K562 (cell line): Measurements from ENCODE around the gene CFAP53. TPM values are rescaled to one million over a fixed set of nuclear protein-coding genes. Genes with fewer than 3 reads are reported as not detected.

ENCODE experiments used
- ATAC-seq: fragments of 200-7000 bp; cut with Tn5 transposase; 3 replicates; pipeline ENCODE4 v1.9.1; 2020; ENCODE audit warnings: moderate library complexity
- BruUV-seq: library from RNA; stranded (reverse); fragments of 400-500 nt; replicated peaks from 2 replicates; lab custom pipeline; 2021; lab: Mats Ljungman, UMichigan
- CTCF ChIA-PET: fragments of 300-600 bp; formaldehyde crosslinking; extraction: SDS; loops from one replicate; lab custom pipeline; 2021; ENCODE audit warnings: low intra/inter-chr PET ratio; lab: Yijun Ruan, JAX
- POLR2A ChIA-PET: fragments of 300-600, 350-650 bp; sonication (Branson Sonifier 250); formaldehyde crosslinking; extraction: SDS; loops from one replicate; lab custom pipeline; 2021; ENCODE audit warnings: antibody characterized with exemption, inconsistent platforms; lab: Yijun Ruan, JAX
- DNase-seq, 4 experiments: peaks; one replicate each; pipeline versions ENCODE4 v3.0.0 to v3.0.0-alpha.2; 2011 to 2018; ENCODE audit warnings: low spot score in 3 of 4, mixed read lengths in 3 of 4; ENCODE audit errors: extremely low read depth in 1 of 4
- FAIRE-seq: peaks from 2 replicates; lab custom pipeline; 2011; peaks lifted over from hg19 to GRCh38; lab: Jason Lieb, UNC
- H2AFZ ChIP-seq: 2 replicates; pipeline ENCODE4 v1.6.0; 2011; ENCODE audit warnings: low read depth, low read length, control low read depth, inconsistent platforms
- H3K27ac ChIP-seq: fragments of 200-600 bp; 3 replicates; pipeline ENCODE4 v1.8.0; 2011; ENCODE audit warnings: low read depth, mild to moderate bottlenecking, control low read depth, inconsistent platforms, low read length, moderate library complexity, mixed read lengths; ENCODE audit errors: extremely low read depth
- H3K27me3 ChIP-seq, 2 experiments: fragments of 300-600 bp in 1 of 2; 2 replicates in 1 of 2; 3 replicates in 1 of 2; pipeline versions ENCODE4 v1.6.0 to v1.8.0; 2011; ENCODE audit warnings: inconsistent platforms in 2 of 2, low read length in 2 of 2, mild to moderate bottlenecking in 1 of 2, mixed read lengths in 1 of 2, moderate library complexity in 1 of 2; ENCODE audit not compliant: control insufficient read depth in 2 of 2, insufficient read depth in 2 of 2
- H3K36me3 ChIP-seq: fragments of 300-600 bp; 3 replicates; pipeline ENCODE4 v1.8.0; 2011; ENCODE audit warnings: mild to moderate bottlenecking, low read length, inconsistent platforms; ENCODE audit not compliant: control insufficient read depth, insufficient read depth
- H3K4me1 ChIP-seq, 2 experiments: fragments of 200-600 bp in 1 of 2; replicated peaks in 1 of 2; 2 replicates in 1 of 2; 3 replicates in 1 of 2; pipeline versions ENCODE4 v1.5.1 to v1.8.0; 2011; ENCODE audit warnings: inconsistent platforms in 2 of 2, low read length in 2 of 2, mild to moderate bottlenecking in 1 of 2, mixed read lengths in 1 of 2, moderate library complexity in 1 of 2; ENCODE audit not compliant: control insufficient read depth in 2 of 2, insufficient read depth in 2 of 2
- H3K4me2 ChIP-seq: 2 replicates; pipeline ENCODE4 v1.6.1; 2011; ENCODE audit warnings: low read length, control low read depth, inconsistent platforms, mixed read lengths; ENCODE audit not compliant: insufficient read depth
- H3K4me3 ChIP-seq: fragments of 200-600 bp; sonication (generic), shearing (Covaris generic); 2 replicates; pipeline ENCODE4 v1.5.1; 2016; ENCODE audit warnings: control low read depth, inconsistent platforms
- H3K79me2 ChIP-seq: fragments of 200-600 bp; 3 replicates; pipeline ENCODE4 v1.8.0; 2011; ENCODE audit warnings: low read length, inconsistent platforms; ENCODE audit not compliant: control insufficient read depth, insufficient read depth
- H3K9ac ChIP-seq, 2 experiments: 2 replicates each; pipeline versions ENCODE4 v1.6.0 to v1.6.1; 2011; ENCODE audit warnings: low read depth in 2 of 2, low read length in 2 of 2, control low read depth in 1 of 2, inconsistent platforms in 1 of 2, mild to moderate bottlenecking in 1 of 2, mixed read lengths in 1 of 2; ENCODE audit not compliant: insufficient read depth in 1 of 2
- H3K9me1 ChIP-seq: one replicate; pipeline ENCODE4 v1.6.0; 2011; ENCODE audit warnings: inconsistent platforms, mild to moderate bottlenecking, low read length, moderate library complexity; ENCODE audit not compliant: control insufficient read depth, insufficient read depth
- H3K9me3 ChIP-seq: replicated peaks from 2 replicates; pipeline ENCODE4 v1.5.1; 2011; ENCODE audit warnings: low read depth, low read length, inconsistent platforms; ENCODE audit not compliant: control insufficient read depth, insufficient read depth
- H4K20me1 ChIP-seq: replicated peaks from 2 replicates; pipeline ENCODE4 v1.6.1; 2011; ENCODE audit warnings: low read length, inconsistent platforms, mixed read lengths; ENCODE audit not compliant: control insufficient read depth, insufficient read depth
- ARID2 ChIP-seq: fragments of 450-650 bp; IDR thresholded peaks from 2 replicates; pipeline ENCODE4 v1.6.1; 2017; ENCODE audit warnings: antibody characterized with exemption, mild to moderate bottlenecking
- ATF6 ChIP-seq: sonication (generic); formaldehyde crosslinking; IDR thresholded peaks from 2 replicates; pipeline ENCODE4 v1.4.0; 2020; ENCODE audit warnings: mild to moderate bottlenecking, missing genetic modification reagents
- CEBPB ChIP-seq: fragments of 450-650 bp; IDR thresholded peaks from 2 replicates; pipeline ENCODE4 v1.6.1; 2016; ENCODE audit warnings: missing genetic modification characterization, missing compliant biosample characterization
- HMGXB4 ChIP-seq: sonication (generic); formaldehyde crosslinking; IDR thresholded peaks from 2 replicates; pipeline ENCODE4 v1.8.1; 2023; ENCODE audit warnings: mild to moderate bottlenecking, missing genetic modification reagents
- HNRNPLL ChIP-seq: fragments of 200-400 bp; formaldehyde crosslinking; IDR thresholded peaks from 2 replicates; pipeline ENCODE4 v1.6.1; 2017; ENCODE audit warnings: low read length, low read depth, mild to moderate bottlenecking; ENCODE audit not compliant: poor library complexity, severe bottlenecking
- L3MBTL2 ChIP-seq: fragments of 450-650 bp; IDR thresholded peaks from 2 replicates; pipeline ENCODE4 v1.6.1; 2016; ENCODE audit warnings: mild to moderate bottlenecking, moderate library complexity
- SMARCA5 ChIP-seq: fragments of 450-650 bp; IDR thresholded peaks from 2 replicates; pipeline ENCODE4 v1.6.1; 2016
- SMARCB1 ChIP-seq: IDR thresholded peaks from 2 replicates; pipeline ENCODE4 v1.6.1; 2011; ENCODE audit warnings: improper control_type of control experiment, low read depth; ENCODE audit not compliant: insufficient read length
- SPI1 ChIP-seq: IDR thresholded peaks from 2 replicates; pipeline ENCODE4 v1.6.1; 2011; ENCODE audit warnings: low read depth, low read length, control low read depth, borderline replicate concordance
- TAF7 ChIP-seq: fragments of 450-650 bp; IDR thresholded peaks from 2 replicates; pipeline ENCODE4 v1.6.1; 2016; ENCODE audit warnings: missing genetic modification characterization, missing compliant biosample characterization
- TEAD1 ChIP-seq, 2 experiments: fragments of 450-650 bp in 1 of 2; sonication (generic) in 1 of 2; formaldehyde crosslinking; IDR thresholded peaks; 2 replicates each; pipeline versions ENCODE4 v1.4.0 to v1.8.0; 2020 to 2022; ENCODE audit warnings: mild to moderate bottlenecking in 2 of 2, missing genetic modification reagents in 1 of 2
- ZBTB49 ChIP-seq: sonication (generic); formaldehyde crosslinking; IDR thresholded peaks from 2 replicates; pipeline ENCODE4 v1.8.0; 2022; ENCODE audit warnings: missing genetic modification reagents, mild to moderate bottlenecking, borderline replicate concordance
- ZFP91 ChIP-seq: sonication (generic); formaldehyde crosslinking; IDR thresholded peaks from 2 replicates; pipeline ENCODE4 v1.8.0; 2022; ENCODE audit warnings: mild to moderate bottlenecking, missing genetic modification reagents
- ZFX ChIP-seq: sonication (generic); formaldehyde crosslinking; IDR thresholded peaks from 2 replicates; pipeline ENCODE4 v1.8.0; 2022; ENCODE audit warnings: mild to moderate bottlenecking, missing genetic modification reagents, moderate library complexity
- ZNF507 ChIP-seq: conservative IDR thresholded peaks from 2 replicates; pipeline ENCODE4 v1.6.1; 2017; ENCODE audit warnings: missing genetic modification characterization, missing compliant biosample characterization
- ZNF766 ChIP-seq: fragments of 200-800 bp; sonication (Bioruptor generic); conservative IDR thresholded peaks from 2 replicates; pipeline ENCODE4 v1.6.1; 2016; ENCODE audit warnings: missing genetic modification characterization, missing compliant biosample characterization
- in situ Hi-C: fragments of 300-500 bp; cut with MboI; formaldehyde crosslinking; loops from 4 replicates; pipeline ENCODE4 v1.15.0; 2018; ENCODE audit warnings: inconsistent platforms, mixed read lengths
- intact Hi-C: fragments of 100-400 bp; cut with micrococcal nuclease; formaldehyde crosslinking; loops from 2 replicates; pipeline ENCODE4 v1.14.2; 2022
- polyA plus RNA-seq, 8 experiments: library from polyadenylated mRNA; depleted of rRNA in 4 of 8; stranded (reverse) in 5 of 8; unstranded in 3 of 8; fragments of >200 nt; fragmentation: Nextera tagmentation in 2 of 8; fragmentation: Illumina TruSeq in 1 of 8; extraction: Ambion mirVana in 2 of 8; extraction: Trizol in 1 of 8; gene quantifications; 2 replicates each; pipeline versions ENCODE4 v1.2.1 to v1.2.3, GENCODE V29; 2011 to 2014; ENCODE audit warnings: inconsistent platforms in 1 of 8, missing spikeins in 1 of 8
- total RNA-seq, 7 experiments: library from RNA; depleted of rRNA in 6 of 7; stranded (reverse); fragments of >200 nt in 6 of 7; fragmentation: Illumina TruSeq in 2 of 7; extraction: Trizol in 2 of 7; gene quantifications; 2 replicates each; pipeline versions ENCODE4 v1.2.1 to v1.2.3, GENCODE V29; 2011 to 2021; ENCODE audit warnings: low replicate concordance in 1 of 7

Gene CFAP53
- total and polyA plus RNA-seq, 9 of the 15 experiments (the other 6 are each of a cell fraction or from before 2014, with no cell fraction given): 0.21 to 1.9 (median 1.2) TPM

GRCh38 chr18:50250935-50251334 lies 15.4 kb downstream of the CFAP53 start (continued):
- no peak for TF ChIP-seq SMARCB1
- TF ChIP-seq CEBPB (tag): no peak
- no peak for TF ChIP-seq ARID2
- TF ChIP-seq ZBTB49 (CRISPR knock-in tag): no peak
- TF ChIP-seq TEAD1 (CRISPR knock-in tag; IDR thresholded peaks at IDR 0.05): no peak
- no peak for TF ChIP-seq ZFX (CRISPR knock-in tag)
- TF ChIP-seq HMGXB4 (CRISPR knock-in tag): no peak

- ChIA-PET POLR2A (no interaction called here), CTCF (no interaction called here)
- no peaks in the 10 kb centered on the region for H3K79me2 ChIP-seq
- no peak overlapping the region for H3K9ac ChIP-seq
- no peak overlapping the region for H2AFZ ChIP-seq
- H3K27ac ChIP-seq: no peak overlapping the region
- no peak for FAIRE-seq
- H3K27me3 ChIP-seq: no peaks in the 10 kb centered on the region
- no peaks in the 10 kb centered on the region for H3K36me3 ChIP-seq
- H3K4me2 ChIP-seq: no peak overlapping the region
- no peak overlapping the region for H3K4me3 ChIP-seq
- intact Hi-C loops (no loop called here), in situ Hi-C loops (no loop called here)
- no peaks in the 10 kb centered on the region for H4K20me1 ChIP-seq
- H3K9me1 ChIP-seq: no peaks in the 10 kb centered on the region
- no peak for ATAC-seq
- no peaks in the 10 kb centered on the region for H3K9me3 ChIP-seq
- no TSS peak for BruUV-seq
- H3K4me1 ChIP-seq: no peaks in the 10 kb centered on the region
- no peak for DNase-seq
- TF ChIP-seq TAF7 (tag): no peak
- no peak for TF ChIP-seq ZNF507
- no peak for TF ChIP-seq ATF6
- no peak for TF ChIP-seq ZFP91 (CRISPR knock-in tag)
- TF ChIP-seq SMARCA5: no peak
- no peak for TF ChIP-seq HNRNPLL
- TF ChIP-seq L3MBTL2: no peak
- TF ChIP-seq ZNF766: no peak
- no peak for TF ChIP-seq SPI1
Observed at GRCh38 chr18:50249576-50249975, 16.7 kb downstream of the CFAP53 start.
